ENCODE results near the gene RUBCNL.

DNA sequence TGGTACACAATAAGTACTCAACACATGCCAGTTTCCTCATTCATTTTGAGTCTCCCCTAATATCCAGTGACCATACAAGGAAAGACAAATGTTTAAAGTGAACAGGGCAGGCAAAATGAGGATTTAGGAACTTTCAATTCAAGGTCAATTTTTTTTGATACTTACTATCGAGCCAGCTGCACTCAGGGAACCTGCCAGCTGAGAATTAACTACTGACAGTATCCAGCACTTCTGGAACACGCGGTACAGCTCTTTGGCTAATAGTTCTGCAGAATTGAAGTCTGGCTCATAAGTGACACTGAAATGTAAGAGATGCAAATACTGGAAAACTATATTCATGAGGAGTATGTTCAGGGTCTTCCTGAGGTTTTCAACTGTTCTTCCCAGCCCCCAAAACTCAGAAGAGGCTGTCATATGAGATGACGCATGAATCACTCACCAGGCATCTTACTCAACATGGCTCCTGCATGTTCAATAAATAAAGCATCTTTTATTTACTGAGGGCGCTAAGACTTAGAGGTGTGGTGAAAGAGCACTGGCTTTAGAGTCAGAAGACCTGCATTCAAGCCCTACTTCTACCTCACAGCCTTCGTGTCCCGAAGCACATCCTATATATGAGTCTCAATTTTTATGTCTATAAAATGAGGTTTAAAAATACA lies 25.6 kb downstream of the RUBCNL start:
- TF ChIP-seq CTCF (IDR thresholded peaks at IDR 0.05) (no peak), POLR2A (IDR thresholded peaks at IDR 0.05) (no peak)
